HG03520 (cell line): ENCODE measurements around the gene RIPPLY3.
"Not testable (repeated sequence)": the region's sequence is repeated elsewhere in the genome, so short reads cannot be mapped to it uniquely, and the experiment has no call there.

ENCODE experiments used
- ATAC-seq: cut with Tn5 transposase; IDR thresholded peaks from one replicate; pipeline ENCODE4 v1.9.1; 2021; ENCODE audit warnings: mild to moderate bottlenecking, moderate library complexity; ENCODE audit not compliant: unreplicated experiment

The RIPPLY3 gene

DNA sequence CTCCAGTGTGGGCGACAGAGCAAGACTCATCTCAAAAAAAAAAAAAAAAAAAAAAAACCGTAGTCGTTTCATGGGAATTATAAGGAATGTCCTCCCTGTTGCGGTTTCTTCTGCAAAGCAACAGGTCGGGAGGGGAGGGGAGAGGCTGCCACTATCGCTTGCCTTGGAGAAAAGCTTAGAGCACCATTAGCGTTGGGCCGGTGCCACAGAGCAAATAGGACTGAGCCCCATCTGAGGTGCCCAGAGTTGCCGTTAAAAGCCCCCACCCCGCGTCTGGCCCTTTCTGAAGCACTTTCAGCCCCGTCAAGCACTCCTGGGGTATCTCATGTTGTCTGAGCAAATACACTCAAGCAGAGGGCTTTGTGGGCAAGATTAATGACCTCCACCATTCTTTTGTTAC is 2.2 kb downstream of the RIPPLY3 start:
- no peak for ATAC-seq

DNA sequence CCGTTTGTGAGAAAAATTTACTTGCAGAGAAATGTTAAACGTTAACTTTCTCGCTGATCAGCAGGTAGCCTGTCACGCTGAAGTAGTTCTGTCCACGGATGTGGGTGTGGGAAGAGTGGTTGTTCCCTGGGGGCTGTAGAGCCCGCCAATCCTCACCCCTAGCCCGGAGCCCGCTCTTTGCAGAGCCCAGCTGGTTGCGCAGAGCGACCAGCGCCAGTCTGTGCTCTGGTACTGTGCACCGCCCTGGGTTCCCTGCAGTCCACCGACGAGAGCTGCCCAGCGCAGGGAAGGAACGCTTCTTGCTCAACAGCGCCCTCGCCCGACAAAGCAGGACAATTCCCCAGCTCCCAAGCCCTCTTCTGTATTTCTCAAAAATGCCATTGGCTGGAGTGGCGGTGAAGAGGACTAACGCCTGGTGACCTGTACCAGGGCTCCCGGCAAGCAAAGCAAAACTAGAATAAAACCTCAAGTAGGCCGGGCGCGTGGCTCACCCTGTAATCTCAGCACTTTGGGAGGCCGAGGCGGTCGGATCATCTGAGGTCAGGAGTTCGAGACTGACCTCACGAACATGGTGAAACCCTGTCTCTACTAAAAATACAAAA is 3.3 kb downstream of the RIPPLY3 start:
- ATAC-seq, result peak; percentile 78

DNA sequence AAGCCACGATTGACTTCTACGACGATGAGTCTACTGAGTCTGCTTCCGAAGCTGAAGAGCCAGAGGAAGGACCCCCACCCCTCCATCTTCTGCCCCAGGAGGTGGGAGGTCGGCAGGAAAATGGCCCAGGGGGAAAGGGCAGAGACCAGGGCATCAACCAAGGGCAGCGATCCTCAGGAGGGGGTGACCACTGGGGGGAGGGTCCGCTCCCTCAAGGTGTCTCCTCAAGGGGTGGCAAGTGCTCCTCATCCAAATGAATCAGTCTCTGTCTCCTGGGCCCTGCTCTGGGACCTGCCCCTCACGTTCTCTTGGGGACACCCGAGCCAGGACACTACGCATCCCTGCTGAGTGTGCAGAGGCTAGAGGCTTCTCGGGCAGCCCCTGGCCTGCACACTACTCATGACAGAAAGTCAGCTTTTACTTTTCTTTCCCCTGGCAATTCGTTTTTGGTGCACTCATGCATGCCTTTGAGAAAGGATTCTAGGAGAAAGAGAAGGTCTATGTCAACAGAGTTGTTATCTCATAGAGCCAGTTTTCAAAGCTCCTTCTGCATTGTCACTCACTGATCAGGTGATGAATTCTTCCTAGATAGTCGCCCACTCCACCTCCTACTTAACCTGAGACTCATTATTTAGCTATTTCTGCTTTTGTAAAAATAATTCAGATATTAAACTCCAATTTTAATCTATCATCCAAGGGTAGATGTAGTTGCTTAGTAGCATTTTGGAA is 11.6 kb downstream of the RIPPLY3 start:
- no peak for ATAC-seq

DNA sequence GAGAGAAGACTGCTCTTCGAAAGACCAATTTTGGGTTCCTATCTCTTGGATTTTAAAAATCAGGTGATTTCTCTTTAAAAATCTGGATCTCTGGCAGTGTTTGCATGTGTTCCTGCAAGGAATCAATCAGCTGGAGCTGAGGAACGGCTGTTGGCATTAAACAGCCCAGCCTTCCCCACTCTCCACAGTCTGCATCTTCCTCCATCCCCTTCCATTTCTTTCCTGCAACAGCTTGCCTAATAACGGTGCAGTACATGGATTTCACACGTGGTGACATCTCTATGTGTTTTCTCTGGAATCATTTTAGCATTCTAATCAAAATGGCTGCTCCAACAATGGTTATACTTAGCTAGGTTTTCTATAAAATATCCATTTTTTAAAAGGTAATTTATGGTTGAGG is 20.0 kb downstream of the RIPPLY3 start:
- ATAC-seq, result no peak

DNA sequence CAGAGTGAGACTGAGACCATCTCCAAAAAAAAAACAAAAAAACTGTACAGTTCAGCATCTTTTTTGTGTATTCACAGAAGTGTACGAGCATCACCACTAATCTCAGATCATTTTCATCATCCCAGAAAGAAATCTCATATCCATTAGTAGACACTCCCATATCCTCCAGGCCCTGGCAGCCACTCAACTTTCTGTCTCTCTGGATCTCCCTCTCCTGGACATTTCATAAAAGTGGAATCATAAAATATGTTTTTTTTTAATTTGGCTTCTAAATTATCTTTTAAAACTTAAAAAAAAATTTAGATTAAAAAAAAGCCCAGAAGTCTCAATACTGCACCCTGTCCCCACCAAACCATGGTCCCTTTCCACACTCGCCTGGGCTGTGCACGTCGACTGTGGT is 22.1 kb downstream of the RIPPLY3 start:
- no peak for ATAC-seq

DNA sequence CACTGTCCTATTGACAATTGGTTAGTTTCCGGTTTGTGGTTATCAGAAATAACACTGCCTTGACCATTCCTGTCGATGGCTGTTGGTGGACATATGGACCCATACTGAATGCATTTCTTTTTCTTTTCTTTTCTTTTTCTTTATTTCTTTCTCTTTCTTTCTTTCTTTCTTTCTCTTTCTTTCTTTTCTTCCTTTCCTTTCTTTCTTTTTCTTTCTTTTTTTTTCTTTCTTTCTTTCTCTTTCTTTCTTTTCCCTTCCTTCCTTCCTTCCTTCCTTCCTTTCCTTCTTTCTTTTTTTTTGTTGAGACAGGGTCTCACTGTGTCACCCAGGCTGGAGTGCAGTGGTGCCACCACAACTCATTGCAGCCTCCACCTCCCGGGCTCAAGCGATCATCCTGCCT is 24.4 kb downstream of the RIPPLY3 start:
- ATAC-seq, result no peak

DNA sequence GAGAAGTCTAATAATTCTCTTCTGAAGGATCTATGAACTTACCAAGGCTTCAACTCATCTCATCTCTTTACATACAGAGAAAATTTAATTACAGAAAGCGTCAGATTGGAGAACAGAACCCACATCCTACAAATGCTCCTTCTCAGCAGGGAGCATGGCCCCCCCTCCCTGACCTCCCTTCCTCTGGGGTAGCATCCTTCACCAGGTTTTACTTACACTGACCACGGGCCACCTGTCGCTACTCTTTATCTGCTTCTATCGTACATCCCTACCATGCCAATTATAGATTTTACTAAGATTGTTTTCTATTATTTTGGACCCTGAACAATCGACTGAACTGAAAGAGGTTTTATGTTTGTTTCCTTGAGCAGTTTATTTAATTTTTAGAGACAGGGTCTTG is 25.8 kb downstream of the RIPPLY3 start:
- no peak for ATAC-seq

DNA sequence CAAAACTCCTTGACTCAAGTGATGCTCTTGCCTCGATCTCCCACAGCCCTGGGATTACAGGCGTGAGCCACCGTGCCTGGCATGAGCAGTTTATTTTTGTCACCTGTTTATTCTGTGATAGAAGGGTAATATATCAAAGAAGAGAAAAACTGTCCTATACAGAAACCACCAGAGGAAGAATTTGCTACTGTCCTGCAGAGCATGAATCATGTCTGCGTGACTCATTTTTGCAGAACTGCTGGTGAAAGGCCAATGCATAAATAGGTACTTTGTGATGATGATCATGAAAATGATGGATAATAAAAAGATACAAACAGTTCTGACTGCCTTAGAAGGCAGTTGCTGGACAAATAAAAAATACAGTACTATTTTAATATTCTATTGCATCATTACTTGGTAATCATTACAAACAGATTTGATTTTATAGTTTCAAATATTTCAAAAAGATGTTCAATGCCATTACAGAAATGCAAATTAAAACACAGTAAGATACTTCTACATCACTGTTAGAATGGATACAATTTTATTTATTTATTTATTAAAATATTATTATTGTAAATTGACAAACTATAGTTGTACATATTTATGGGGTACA is 26.5 kb downstream of the RIPPLY3 start:
- ATAC-seq, result no peak

DNA sequence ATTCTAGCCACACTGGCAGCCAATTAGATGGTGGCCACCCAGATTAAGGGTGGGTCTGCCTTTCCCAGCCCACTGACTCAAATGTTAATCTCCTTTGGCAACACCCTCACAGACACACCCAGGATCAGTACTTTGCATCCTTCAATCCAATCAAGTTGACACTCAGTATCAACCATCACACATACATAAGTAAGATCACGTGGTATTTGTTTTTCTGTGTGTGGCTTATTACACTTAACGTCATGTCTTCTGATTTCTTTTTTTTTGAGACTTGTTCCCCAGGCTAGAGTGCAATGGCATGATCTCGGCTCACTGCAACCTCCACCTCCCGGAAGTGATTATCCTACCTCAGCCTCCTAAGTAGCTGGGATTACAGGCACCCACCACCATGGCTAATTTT is 27.9 kb downstream of the RIPPLY3 start:
- ATAC-seq, result not testable (repeated sequence)

DNA sequence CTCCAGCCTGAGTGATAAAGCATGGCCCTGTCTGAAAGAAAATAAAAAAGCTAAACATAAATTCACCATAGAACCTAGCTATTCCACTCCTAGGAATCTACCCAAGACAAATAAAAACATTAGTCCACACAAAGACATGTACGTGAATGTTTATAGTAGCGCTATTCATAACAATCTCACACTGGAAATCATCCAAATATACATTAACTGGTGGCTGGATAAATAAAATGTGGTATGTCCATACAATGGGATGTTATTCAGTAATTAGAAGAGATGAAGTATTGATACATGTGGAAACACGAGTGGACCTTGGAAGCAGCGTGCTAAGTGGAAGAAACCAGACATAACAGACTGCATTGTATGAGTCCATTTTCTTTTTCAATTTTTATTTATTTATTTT is 29.7 kb downstream of the RIPPLY3 start:
- no peak for ATAC-seq

DNA sequence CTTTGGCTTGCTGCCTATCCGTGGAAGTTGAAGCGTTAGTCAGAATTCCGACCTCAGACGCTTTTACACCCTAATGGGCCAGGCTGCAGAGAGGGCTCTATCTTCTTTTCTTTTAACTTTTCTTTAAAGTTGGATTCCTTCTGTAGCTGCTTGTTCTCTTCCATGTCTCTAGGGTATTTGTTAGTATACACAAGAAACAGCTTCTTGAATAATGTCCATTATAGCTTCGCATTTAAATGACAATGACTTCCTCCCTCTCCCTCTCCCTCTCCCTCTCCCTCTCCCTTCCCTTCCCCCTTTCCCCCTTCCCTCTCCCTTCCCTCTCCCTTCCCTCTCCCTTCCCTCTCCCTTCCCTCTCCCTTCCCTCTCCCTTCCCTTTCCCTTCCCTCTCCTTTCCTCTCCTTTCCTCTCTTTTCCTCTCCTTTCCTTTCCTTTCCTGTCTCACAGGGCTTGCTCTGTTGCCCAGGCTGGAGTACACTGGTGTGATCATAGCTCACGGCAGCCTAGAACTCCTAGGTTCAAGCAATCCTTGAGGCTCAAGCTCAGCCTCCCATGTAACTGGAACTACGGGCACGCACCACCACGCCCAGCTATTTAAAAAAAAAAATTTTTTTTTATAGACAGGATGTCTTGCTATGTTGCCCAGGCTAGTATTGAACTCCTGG is 33.0 kb downstream of the RIPPLY3 start:
- ATAC-seq, result no peak

DNA sequence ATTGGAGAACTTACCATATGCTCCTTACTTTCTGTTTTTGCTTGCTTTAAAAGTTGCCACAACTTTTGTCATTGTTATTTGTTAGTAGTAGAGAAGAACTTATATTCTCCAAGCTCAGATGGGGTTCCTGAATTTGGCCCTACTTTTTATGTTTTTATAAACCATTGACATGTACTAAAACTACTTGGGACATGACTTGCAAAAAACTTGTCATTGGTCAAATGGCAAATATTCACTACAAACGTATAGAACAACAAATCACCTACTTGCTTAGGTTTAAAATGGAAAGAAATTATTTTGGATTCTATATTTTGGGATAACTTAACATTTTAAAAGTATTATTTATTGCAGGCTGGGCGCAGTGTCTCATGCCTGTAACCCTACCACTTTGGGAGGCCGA is 33.7 kb downstream of the RIPPLY3 start:
- ATAC-seq, result no peak

DNA sequence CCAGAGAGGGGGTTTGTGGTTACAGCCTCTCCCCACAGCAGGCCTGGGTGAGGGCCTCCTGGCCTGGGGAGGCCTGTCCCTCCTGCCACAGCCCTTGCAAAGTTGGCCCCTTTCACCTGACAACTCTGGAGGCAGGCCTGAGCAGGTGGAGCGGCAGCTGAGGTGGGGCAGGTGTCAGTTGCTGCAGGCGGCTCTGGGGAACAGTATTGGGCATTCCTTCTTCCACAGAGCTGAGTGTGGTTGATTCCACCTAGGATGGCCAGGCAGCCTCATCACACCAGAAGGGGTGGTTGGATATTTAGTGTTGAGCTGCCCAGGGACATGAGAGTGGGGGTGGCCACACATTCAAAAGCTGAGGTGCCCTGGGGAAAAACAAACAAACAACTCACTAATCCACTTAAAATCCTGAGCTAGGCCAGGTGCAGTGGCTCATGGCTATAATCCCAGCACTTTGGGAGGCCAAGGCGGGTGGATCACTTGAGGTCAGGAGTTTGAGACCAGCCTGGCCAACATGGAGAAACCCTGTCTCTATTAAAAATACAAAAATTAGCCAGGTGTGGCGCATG is 35.3 kb downstream of the RIPPLY3 start:
- no peak for ATAC-seq

DNA sequence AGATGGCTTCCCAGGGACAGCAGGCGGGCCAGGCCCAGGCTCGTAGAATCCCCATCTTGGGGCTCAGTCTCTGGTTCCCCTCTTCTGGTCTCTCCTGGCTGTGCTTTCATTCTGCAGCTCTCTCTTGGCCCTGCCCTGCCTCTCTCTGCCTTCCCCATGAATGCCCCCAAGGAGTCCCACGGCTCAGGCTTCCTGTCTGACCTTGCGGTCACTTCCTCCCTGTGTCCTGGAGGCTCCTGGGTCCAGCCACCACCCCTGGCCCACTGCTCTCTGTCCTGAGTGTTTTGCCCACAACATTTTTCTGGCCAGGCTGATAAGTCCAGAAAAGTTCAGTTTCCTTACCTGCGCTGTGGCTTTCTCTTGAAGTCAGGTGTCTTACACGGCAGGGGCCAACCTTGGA is 37.3 kb downstream of the RIPPLY3 start:
- no peak for ATAC-seq

DNA sequence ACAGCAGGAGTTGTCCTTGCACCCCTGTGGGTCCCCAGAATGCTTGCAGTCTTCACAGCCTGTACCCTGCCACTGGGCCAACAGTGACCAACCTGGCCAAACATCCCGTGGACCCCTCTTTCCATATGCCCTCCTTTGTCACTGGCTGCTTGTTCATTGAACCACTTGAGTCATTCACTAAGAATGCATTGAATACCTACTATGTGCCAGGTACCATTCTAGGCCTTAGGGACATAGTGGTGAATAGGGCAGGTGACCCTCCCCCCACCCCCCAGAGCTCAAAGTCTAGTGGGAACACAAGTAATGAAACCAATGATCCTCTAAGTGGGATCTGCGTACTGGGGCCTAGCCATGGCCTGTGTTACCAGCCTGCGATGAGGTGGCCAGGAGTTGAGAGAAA is 38.1 kb downstream of the RIPPLY3 start:
- ATAC-seq, result no peak

DNA sequence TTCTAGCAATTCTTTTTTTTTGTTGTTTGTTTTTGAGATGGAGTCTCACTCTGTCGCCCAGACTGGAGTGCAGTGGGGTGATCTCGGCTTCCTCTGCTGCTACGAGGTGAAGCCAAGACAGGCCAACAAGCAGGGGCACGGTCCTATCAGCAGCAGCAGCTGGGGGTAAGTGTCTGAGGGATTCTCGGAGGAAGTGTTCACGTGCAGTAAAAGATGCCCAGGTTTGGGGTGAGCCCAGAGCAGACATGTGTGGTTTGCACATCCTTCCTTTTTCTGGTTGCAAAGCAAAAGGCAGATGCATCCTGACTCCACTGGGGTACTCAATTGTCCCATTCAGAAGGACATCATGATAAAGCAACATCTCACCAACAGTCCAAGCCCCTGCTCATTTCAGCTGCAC is 38.6 kb downstream of the RIPPLY3 start:
- ATAC-seq, result no peak

DNA sequence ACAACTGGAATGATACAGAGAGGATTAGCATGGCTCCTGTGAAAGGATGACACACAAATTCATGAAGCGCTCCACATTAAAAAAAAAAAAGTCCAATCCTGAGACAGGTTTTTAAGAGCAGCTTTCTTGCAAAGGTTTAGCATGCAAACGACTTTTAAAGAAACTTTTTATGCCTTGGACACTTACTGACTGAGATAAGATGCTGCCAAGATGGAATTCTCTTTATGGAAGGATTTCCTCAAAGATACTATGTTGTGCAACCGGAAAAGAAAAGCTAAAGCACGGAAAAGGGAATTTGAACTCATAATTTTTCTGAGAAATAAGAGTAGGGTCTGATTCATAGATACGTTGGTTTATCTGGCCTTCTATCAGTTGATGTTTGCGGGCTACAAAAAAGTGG is 39.1 kb downstream of the RIPPLY3 start:
- no peak for ATAC-seq

DNA sequence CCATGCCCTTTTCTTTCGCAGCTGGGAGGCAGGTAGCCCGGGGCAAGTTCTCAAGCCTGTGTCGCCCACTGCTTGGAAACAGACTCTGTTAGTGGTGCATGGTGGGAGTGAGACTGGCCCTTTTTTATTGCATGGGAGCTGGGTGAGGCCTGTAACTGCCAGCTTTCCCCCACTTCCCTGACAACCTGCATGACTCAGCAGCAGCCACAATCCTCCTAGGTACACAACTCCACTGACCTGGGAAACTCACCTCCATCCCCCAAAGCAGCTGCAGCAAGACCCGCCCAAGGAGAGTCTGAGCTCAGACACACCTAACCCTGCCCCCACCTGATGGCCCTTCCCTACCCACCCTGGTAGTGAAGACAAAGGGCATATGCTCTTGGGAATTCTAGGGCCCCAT is 40.6 kb downstream of the RIPPLY3 start:
- no peak for ATAC-seq

DNA sequence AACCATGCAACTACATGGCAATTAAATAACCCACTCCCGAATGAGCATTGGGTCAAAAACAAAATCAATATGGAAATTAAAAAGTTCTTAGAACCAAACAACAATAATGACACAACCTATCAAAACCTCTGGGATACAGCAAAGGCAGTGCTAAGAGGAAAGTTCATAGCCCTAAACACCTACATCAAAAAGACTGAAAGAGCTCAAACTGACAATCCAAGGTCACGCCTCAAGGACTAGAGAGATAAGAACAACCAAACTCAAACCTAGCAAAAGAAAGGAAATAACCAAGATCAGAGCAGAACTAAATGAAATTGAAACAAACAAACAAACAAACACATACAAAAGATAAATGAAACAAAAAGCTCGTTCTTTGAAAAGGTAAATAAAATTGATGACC is 43.2 kb downstream of the RIPPLY3 start:
- ATAC-seq, result not testable (repeated sequence)

DNA sequence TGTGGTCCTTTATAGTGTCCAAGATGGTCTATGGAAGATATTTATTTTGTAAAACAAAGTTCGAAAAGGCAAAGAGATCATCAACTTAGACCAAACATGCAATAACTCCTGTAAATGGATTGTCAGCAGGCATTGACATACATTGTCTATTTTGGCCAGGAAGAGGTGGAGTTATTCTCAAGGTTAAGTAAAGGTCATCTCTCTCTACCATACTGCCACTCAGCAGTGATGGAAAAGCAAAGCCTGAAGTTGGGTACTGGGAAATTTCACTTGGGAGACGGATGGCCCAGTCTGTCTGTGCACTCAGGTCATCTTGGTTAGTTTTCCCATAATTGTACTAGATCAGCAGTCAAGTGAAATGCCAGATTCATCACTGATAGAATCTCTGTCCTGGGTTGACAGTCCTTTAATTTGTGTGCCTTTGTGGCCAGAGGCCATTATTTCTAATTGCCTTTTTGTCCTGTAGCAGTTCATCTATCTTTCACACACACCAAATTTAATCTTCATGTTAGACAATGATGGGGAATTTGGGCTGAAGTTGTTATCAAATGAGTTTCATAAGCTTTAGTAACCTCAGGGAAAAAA is 48.9 kb downstream of the RIPPLY3 start:
- ATAC-seq, result no peak

DNA sequence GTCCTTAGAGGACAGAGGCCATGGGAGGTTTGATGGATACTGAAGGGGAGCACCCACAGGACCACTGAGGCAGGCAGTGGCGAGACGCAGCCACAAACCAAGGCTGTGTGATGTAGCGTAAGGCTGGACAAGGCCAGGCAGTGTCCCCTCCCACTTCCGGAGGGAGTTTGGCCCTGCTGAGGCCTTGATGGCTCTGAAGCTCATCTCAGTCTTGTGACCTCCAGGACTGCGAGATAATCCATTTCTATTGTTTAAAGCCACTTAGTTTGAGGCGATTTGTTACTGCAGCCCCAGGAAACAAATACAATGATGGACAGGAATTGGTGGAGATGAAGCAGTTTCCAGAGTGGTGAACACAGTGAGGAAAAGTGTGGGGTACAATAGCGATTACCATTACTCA is 51.1 kb downstream of the RIPPLY3 start:
- ATAC-seq, result no peak
